HTR-8/SVneo (cell line): ENCODE data around the gene EHD4.

Source experiments
- DNase-seq: peaks from one replicate; pipeline ENCODE4 v3.0.0; 2011; ENCODE audit warnings: low spot score, mixed read lengths; ENCODE audit not compliant: insufficient read length
- FAIRE-seq: peaks from 2 replicates; lab custom pipeline; 2011; peaks lifted over from hg19 to GRCh38; lab: Jason Lieb, UNC

EHD4 gene

DNA sequence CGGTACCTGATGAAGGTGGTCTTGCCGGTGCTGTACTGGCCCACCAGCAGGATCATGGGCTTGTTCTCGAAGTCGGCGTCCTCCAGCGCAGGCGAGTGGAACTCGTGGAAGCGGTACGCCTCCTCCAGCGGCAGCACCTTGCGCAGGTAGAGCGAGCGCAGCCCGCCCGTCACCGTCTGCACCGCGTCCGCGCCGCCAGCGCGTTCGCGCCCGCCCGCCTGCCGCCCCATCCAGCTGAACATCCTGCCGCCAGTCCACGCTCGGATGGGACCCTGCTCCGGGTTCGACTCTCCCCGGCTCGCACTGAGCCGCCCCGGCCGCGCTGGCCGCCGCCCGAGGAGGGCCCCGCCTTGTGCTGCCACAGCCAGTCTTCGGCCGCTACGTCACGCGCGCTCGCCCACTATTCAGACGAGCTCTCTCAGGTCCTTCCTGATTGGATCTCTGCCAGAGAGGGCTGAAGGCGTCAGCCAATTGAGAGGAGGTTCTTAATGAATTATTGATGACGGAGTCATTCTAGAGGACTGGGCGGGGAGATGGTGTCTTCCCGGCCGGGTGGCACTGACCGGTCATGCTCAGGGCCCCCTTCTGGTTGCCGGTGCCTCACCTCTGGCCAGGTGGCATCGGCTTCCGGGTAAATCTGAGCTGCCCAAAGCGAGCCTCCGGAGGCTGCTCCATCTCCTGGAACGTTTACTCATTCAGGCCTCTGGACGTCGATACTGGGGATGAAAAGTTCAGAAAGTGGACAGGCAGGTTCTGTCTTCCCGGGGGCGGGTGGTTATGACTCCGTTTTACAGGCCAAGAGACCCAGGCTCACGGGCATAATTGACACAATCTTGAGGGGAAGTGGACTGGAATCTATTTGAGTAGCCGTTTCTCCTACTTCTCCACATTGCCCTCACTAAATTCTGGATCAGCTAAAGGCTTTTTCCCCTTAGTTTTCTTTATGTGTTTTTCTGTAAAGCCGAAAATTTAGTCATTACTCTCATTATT, at the start of gene EHD4:
Gene EHD4 (minus strand): TSS at position 305 of the 990 bp plus-strand sequence. CDS start 63 bp downstream, at position 242.
- peak; percentile 97 for DNase-seq
- FAIRE-seq = peak; percentile 80

- DNase-seq = no peak
- no peak for FAIRE-seq
These were observed 49.2 kb upstream of the EHD4 start for GRCh38 chr15:42021593-42021992.

DNA sequence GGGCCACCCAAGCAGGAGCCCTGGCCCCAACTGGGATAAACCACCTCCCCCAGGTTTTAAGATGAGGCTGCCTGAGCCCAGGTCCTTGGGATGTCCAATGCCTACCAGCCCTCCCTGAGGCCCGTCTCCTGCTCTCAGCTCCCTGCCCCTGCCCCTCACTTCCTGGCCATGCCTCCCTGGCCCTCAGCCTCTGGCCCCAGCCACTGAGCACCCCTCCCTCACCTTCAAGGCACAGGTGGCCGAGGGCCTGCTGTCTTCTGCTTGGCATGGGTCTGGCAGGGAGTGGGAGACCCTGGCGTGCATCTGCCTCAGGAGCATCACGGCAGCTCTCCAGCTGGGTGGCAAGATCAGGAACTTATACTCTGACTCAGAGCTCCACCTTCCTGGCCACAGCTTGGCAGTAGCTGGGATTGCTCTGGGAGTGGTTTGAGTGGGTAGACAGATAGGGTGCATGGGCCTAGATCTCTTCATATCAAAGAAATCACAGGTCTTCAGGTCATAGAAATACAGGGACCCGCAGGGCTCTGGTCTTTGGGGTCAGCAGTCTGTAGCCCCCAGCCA, 48.4 kb upstream of the EHD4 start, which contains the start of gene PLA2G4E:
Gene PLA2G4E (minus strand): TSS at position 330 of the 561 bp plus-strand sequence. CDS start 12 bp downstream, at position 318.
- DNase-seq (no peak), FAIRE-seq (no peak)

DNA sequence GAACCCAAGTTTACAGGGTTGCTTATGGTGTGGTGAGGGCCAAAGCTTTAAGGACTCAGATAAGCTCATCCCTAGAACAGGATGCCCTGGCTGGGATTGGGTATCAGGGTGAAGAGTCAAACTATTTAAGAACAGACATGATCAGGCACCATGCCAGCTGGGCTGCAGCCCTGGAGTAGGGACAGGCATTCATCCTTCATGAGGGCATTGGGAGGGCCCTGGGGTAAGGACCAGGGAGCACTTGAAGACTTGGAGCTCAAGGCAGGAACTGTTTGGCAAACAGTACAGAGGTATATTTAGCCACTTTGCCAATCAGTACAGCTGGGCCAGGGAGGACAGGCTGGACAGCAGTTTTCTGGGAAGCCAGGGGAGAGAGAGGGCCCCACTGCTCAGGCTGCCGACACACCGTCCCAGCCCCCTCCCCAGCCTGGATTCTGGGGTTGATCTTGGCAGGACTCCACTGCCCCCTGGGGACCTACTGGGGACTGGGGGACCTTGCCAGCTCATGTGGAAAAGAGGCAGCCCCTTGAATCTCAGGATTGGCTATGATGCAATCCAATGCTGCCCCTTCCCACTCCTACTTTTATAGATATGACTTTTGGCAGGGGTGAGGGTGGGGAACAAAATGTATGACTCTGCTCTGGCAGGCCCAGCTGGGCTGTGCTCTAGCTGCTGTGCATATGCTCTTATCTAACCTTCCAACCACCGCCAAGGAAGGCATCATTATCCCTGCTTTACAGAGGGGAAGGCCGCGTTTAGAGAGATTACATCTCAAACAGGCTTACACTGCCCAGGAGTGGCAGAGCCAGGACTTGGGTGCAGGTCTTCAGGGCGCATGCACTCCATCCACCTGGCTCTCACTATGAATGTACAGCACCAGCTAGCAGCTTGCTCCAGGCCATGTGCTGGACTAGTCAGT, 46.2 kb upstream of the EHD4 start:
- no peak for FAIRE-seq
- no peak for DNase-seq

DNA sequence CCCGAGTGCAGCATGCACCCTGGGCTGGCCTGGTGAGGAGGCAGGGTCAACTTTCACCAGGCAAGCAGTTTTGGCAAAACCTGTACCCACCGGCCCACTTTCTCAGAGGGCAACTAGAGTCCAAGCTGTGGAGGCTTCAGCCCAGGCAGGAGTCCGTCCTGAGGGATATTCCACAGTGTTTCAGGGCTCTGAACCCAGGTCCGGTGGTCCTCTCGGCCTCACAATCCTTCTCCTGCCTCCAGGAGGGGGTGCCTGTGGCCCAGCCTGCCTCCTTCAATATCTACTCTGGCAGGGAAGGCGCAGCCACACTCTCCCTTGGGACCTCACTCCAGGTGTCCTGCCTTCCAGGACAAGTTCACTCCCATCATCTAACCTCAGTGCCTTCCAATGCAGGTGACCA, 44.6 kb upstream of the EHD4 start:
- no peak for FAIRE-seq
- no peak for DNase-seq

GRCh38 chr15:42014406-42014805, 42.0 kb upstream of the EHD4 start:
- DNase-seq = no peak
- no peak for FAIRE-seq

DNA sequence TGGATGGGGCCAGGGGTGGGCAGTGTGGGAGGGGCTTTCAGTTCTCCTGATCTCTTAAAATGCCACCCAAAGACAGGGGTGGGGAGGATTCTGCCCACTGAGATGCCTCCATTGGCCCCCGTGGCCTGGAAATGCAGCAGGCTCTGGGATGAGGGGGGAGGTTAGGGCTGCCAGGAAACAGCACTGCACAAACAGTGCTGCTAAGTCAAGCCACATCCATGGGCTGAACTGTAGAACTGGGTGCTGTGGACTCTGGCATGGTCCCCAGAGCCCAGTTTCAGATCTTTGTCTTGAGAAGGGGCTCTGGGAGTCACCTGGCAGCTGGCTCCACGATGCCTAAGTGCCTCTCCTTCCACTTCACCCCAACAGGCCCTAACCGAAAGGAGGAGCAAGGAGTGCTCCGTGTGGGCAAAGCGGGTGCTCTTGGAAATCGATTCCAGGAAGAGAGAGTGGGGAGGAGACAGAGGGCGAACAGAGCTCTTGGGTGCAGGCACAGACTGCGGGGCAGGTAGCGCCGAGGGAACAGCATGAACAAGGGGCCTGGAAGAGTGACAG, 40.6 kb upstream of the EHD4 start:
- FAIRE-seq = no peak
- no peak for DNase-seq

GRCh38 chr15:42012241-42012640, 39.9 kb upstream of the EHD4 start:
- DNase-seq (no peak), FAIRE-seq (no peak)

- DNase-seq = no peak
- no peak for FAIRE-seq
These were observed 38.7 kb upstream of the EHD4 start for GRCh38 chr15:42011074-42011473.

DNA sequence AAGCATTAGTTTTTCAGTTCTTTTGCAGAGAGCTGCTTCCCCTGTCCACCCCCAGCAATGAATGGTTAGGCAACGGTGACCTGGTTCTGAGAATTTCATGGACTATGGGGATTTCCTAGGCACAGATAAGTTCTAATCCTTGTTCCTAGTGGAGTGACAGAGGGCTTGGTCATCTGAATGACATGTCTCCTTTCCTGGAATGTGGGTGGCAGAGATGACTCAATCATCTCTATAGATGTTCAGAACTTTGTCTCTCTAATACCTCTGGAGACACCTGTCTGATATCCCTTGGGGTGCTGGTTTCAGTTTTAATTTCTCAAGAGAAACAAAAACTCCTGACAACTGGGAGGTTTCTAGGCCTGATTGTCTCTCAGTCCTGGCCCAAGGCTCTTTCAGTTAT, 38.1 kb upstream of the EHD4 start:
- FAIRE-seq = no peak
- no peak for DNase-seq

DNA sequence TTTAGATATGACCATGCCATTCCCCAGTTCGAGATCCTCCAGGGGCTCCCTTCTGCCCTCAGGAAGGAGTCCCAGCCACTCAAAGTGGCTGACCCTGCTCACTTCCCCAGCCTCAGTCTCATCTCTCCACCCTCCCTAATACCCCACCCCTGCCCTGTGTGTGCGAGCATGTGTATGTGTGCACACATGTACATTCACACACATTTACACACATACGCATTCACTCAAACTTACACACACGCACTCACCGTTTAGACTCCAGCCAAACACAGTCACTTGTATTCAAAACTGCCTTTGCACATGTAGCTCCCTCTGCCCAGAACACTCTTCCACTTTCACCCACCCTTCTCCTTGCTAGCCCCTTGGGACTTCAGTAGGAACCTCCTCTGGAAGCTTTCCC, 37.1 kb upstream of the EHD4 start:
- no peak for DNase-seq
- FAIRE-seq = peak; percentile 38

DNA sequence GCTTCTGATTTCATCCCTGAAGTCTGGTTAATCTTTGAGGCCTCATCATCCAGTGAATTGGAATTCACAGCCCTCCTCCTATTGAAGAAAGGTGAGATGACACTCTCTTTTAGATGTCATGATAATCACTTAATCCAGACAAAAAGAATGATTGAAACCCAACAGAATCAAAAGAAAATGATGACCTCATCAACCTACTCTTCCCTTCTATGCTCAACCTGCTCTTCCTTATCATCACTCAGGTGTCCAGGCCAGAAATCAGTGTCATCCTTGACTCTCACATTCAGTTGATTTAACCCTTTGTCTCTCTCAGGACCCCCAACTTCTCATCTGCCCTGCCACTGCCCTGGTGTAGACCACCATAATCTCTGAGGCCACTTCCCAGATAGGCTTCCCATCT, 36.7 kb upstream of the EHD4 start:
- FAIRE-seq (no peak), DNase-seq (no peak)

- FAIRE-seq (no peak), DNase-seq (no peak)
These were observed 35.0 kb upstream of the EHD4 start for GRCh38 chr15:42007386-42007785.

DNA sequence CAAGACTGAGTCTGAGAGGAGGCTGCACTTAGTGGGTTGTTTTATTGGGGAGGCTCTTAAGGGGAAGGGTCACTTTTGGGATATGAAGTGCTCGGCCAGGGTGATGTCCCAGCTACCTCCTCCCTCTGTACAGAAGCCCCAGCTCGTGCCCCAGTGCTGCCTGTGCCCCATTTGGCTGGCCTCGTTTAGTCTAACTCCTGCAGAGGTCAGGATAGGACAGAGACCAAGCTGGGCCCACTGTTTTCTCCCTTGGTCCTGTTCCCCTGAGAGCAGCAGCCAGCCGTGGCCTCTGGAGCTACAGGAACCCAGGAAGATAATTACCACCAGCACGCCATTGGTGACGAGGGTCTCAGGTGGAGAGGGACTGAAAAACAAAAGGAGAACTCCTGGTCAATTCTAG, 30.0 kb upstream of the EHD4 start:
- FAIRE-seq = no peak
- no peak for DNase-seq

- DNase-seq (no peak), FAIRE-seq (no peak)
These were observed 28.9 kb upstream of the EHD4 start for GRCh38 chr15:42001236-42001635.

DNA sequence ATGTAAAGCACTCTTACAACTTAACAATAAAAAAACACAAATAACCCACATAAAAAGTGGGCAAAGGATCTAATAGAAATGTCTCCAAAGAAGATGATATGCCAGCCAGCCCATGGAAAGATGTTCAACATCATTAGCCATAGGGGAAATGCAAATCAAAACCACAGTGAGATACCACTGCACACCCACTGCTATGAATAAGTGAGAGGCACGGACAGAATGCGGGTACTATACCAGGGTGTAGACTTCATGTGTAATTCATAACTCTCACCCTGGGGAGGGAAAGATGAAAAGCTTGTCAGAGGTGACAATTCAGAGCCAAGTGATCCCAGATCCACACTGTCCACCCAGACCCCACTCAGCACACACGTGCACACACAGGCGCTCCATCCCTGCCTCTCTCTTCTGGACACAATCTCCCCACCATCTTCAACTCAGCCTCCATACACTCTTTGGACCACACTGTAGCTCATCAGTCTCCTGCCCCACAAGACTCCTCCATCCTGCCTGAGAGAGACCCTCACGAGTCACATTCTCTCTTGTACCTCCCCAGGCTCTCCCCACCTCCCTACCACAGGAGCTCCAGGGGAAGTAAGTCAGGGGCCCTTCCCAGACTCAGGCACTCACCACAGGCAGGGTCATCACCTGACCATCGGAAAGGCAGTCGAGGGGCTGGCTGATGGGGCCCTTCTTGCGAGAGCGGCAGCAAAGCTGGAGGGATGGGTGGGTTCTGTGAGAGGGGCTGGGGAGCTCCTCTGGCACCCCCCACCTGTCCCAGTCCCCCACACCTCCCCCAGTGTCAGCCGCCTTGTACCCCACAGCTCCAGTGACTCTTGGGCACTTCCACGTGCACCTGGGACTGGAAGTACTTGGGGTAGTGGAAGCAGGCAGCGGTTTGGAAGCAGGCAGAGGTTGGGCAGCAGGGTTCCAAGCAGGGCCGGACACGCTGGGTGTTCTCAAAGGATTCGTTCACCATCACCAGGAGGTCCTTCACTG, 27.2 kb upstream of the EHD4 start:
- no peak for DNase-seq
- FAIRE-seq = no peak

- no peak for FAIRE-seq
These were observed 25.5 kb upstream of the EHD4 start for GRCh38 chr15:41997845-41998244.

GRCh38 chr15:41996921-41997592, 24.7 kb upstream of the EHD4 start:
- DNase-seq = no peak
- no peak for FAIRE-seq

More at GRCh38 chr15:41997845-41998244, 25.5 kb upstream of the EHD4 start:
- DNase-seq = no peak
